Heart right ventricle (tissue), 16 donors: ENCODE data around the gene EIPR1. TPM values are rescaled to one million over a fixed set of nuclear protein-coding genes. Genes with fewer than 3 reads are reported as not detected.
A peak's percentile ranks its signal among the peaks of the same experiment; 100 is the strongest.

Experiments
- ATAC-seq, 8 donors: fragments of 200-7000 bp; cut with Tn5 transposase; one replicate each; pipeline ENCODE4 v1.9.1; 2020; ENCODE audit warnings: mild to moderate bottlenecking in 8 of 8, moderate library complexity in 8 of 8, moderate number of reproducible peaks in 1 of 8
- DNase-seq, 2 donors: peaks; one replicate each; pipeline ENCODE4 v3.0.0-alpha.2; 2020
- H3K27ac ChIP-seq, 10 donors: fragments of 200-600 bp; sonication (generic) in 2 of 10; one replicate each; pipeline versions ENCODE4 v1.5.0 to v1.8.0; 2020 to 2022; ENCODE audit warnings: mild to moderate bottlenecking in 3 of 10
- H3K27me3 ChIP-seq, 7 donors: fragments of 200-600 bp; one replicate each; pipeline ENCODE4 v1.8.0; 2021 to 2022; ENCODE audit warnings: mild to moderate bottlenecking in 2 of 7
- H3K36me3 ChIP-seq, 9 donors: fragments of 200-600 bp; sonication (generic) in 1 of 9; one replicate each; pipeline versions ENCODE4 v1.5.0 to v1.8.0; 2020 to 2022; ENCODE audit warnings: mild to moderate bottlenecking in 2 of 9
- H3K4me1 ChIP-seq, 9 donors: fragments of 200-600 bp; sonication (generic) in 1 of 9; one replicate each; pipeline versions ENCODE4 v1.5.0 to v1.8.0; 2020 to 2022; ENCODE audit warnings: mild to moderate bottlenecking in 4 of 9
- H3K4me3 ChIP-seq, 10 donors: fragments of 200-600 bp; sonication (generic) in 2 of 10; one replicate each; pipeline versions ENCODE4 v1.5.0 to v1.8.0; 2020 to 2022; ENCODE audit warnings: mild to moderate bottlenecking in 7 of 10, moderate library complexity in 2 of 10
- H3K9me3 ChIP-seq, 11 donors: fragments of 200-600 bp in 10 of 11; sonication (generic) in 2 of 11; one replicate each; pipeline versions ENCODE4 v1.5.0 to v1.8.0; 2013 to 2022; ENCODE audit warnings: mild to moderate bottlenecking in 2 of 11, control low read depth in 1 of 11, moderate library complexity in 1 of 11
- WGBS, 2 donors: extraction: QIAGEN DNeasy Blood & Tissue Kit; methylation state at CpG; one replicate each; pipeline ENCODE4 v1.1.7; 2013; ENCODE audit warnings: inconsistent platforms in 1 of 2; 5-methylcytosine and 5-hydroxymethylcytosine counted together
- intact Hi-C, 10 donors: fragments of 100-400 bp; cut with DNase I; formaldehyde crosslinking; loops; one replicate each; pipeline versions ENCODE4 v1.11.1 to v1.14.2; 2022
- polyA plus RNA-seq, 2 donors: library from polyadenylated mRNA; stranded (reverse); fragments of 200-250 nt; gene quantifications; one replicate each; pipeline ENCODE4 v1.2.3, GENCODE V29; 2013
- total RNA-seq, 10 donors: library from RNA; stranded (reverse); fragmentation: NEBNext Ultra II Directional in 3 of 10; extraction: Animal tissue kit (Norgen Biotek cat#: 25700) in 3 of 10; gene quantifications; one replicate each; pipeline versions ENCODE4 v1.2.1 to v1.2.4, GENCODE V29; 2021 to 2023
- TF ChIP-seq, protein P1 (sequence below), 9 donors: fragments of 200-600 bp; sonication (generic) in 2 of 9; IDR thresholded peaks; one replicate each; pipeline versions ENCODE4 v1.5.0 to v1.8.0; 2021 to 2022; ENCODE audit warnings: antibody characterized with exemption in 9 of 9, mild to moderate bottlenecking in 5 of 9, moderate library complexity in 1 of 9
- donor health status: Arrhythmogenic right ventricular cardiomyopathy.
- donor health status: ischemic (EF 13 %, LVEDD 7.1; RV severe dilation, severe dysfunction).
- donor health status: healthy with polysubstance abuse.
- donor health status: DM: no; HTN: yes; CAD: no.
- donor health status: DM: no; HTN: no; CAD: no.
- donor health status: ischemic (EF 25% LVEDD 6.9; RV normal size, moderate dysfunction).
- donor health status: ischemic (EF 25% LVEDD 5.7; RV mildly dilated, moderate dysfunction).
- donor health status: healthy.
- donor health status: DM: yes; HTN: yes; CAD: no.
- donor health status: Ischemic cardiomyopathy.
- donor health status: ischemic (EF 35%, LVEDD 5.7; RV mildly dilated, moderate dysfunction).
- donor health status: nonischemic (EF 11% LVEDD 7.7; RV severe dilation, severe dysfunction).
- donor health status: DM: yes; HTN: yes; CAD: no.
- donor health status: PGD.
- donor health status: ischemic (EF 29% LVEDD 5.4; RV normal size, mild dysfunction).
- donor health status: nonischemic (EF 23%, LVEDD 6.1; RV moderate dilation, normal function).

Gene EIPR1
- total and polyA plus RNA-seq, 12 donors = 6.8 to 22.3 (median 12.0) TPM

DNA sequence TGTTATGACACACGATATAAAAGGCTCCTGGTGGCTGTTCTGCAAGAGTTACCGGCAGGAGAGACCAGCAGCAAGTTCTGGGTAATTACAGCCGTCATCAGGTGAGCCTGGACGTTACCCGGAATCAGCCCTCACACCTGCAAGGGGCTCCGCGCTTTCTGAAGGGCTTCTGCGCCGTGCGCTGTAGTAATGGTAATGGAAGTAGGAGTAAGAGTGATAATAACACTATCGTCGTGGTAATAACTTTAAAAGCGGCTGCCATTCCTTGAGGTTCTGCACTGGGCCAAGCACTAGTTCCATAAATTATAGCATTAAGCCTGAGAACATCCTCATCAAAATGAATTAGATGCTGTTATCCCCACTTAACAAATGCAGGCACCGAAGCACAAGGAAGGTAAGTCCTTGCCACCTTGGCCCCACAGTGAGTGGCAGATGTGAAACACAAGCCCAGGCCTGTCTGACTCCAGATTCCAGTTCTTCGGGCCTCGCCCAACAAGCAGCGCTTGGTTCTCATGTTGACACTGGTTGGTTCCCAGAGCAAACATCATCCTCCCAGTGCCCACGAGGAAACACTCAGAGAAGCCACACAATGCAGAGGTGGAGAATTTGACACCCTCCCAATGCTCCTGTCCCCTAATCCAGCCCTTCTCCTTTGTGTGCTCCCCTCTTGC lies 205.2 kb downstream of the EIPR1 start:
- no peaks in the 10 kb centered on the region for H3K4me1 ChIP-seq
- H3K4me3 ChIP-seq = no peak overlapping the region
- peaks cover 0 to 22% (median 0%) of the 10 kb centered on the region in 9 donors for H3K36me3 ChIP-seq
- H3K27me3 ChIP-seq = no peaks in the 10 kb centered on the region
- intact Hi-C loops = no loop called here
- no peak for ATAC-seq
- H3K27ac ChIP-seq = no peak overlapping the region
- H3K9me3 ChIP-seq = no peaks in the 10 kb centered on the region
- no peak for DNase-seq
- TF ChIP-seq, protein P1, sequence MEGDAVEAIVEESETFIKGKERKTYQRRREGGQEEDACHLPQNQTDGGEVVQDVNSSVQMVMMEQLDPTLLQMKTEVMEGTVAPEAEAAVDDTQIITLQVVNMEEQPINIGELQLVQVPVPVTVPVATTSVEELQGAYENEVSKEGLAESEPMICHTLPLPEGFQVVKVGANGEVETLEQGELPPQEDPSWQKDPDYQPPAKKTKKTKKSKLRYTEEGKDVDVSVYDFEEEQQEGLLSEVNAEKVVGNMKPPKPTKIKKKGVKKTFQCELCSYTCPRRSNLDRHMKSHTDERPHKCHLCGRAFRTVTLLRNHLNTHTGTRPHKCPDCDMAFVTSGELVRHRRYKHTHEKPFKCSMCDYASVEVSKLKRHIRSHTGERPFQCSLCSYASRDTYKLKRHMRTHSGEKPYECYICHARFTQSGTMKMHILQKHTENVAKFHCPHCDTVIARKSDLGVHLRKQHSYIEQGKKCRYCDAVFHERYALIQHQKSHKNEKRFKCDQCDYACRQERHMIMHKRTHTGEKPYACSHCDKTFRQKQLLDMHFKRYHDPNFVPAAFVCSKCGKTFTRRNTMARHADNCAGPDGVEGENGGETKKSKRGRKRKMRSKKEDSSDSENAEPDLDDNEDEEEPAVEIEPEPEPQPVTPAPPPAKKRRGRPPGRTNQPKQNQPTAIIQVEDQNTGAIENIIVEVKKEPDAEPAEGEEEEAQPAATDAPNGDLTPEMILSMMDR (IDR thresholded peaks at IDR 0.05) = no peak
- 92 to 95% methylated on average over 18 of the region's 18 CpGs for WGBS, 2 donors

DNA sequence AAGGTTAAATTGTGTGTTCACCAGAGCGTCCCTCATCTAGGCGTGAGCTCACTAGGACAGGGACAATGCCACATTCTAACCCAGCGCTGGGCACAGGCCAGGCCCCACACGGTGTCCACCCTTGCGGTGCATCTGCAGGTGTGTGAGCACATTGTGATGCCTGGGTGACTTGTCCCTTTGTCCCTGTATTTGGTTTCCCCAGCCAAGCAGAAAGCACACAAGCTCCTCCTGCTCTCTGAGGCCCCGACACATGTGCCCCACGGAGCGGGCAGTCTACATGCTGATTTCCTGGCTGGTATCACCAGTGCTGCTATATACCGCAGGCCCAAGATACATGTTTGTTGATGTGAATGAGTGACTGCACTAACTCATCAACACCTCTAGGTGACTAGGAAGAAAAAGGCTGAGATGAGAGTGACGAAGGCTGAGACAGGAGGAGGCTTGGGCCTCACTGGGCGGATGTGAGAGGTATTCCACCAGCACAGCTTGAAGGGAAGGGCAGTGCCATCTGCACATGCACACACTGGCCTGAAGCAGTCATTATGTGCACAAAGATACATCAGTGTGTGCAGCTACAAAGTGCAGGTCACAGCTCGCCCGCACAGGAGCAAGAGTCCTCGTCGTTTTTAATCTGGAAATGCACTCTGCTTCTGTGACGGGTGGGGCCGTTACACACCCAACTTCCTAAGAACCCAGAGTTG lies 205.9 kb downstream of the EIPR1 start:
- Histone ChIP-seq H3K4me1 (no peaks in the 10 kb centered on the region), H3K27me3 (no peaks in the 10 kb centered on the region), H3K9me3 (no peaks in the 10 kb centered on the region), H3K27ac (no peak overlapping the region), H3K36me3 (peaks cover 0 to 15% (median 0%) of the 10 kb centered on the region in 9 donors), H3K4me3 (no peak overlapping the region)
- no peak for DNase-seq
- intact Hi-C loops = no loop called here
- ATAC-seq = peak in 1 of 8 donors; percentile 54
- 63 to 79% methylated on average over 17 of the region's 17 CpGs for WGBS, 2 donors
- TF ChIP-seq, protein P1 (IDR thresholded peaks at IDR 0.05) = no peak

DNA sequence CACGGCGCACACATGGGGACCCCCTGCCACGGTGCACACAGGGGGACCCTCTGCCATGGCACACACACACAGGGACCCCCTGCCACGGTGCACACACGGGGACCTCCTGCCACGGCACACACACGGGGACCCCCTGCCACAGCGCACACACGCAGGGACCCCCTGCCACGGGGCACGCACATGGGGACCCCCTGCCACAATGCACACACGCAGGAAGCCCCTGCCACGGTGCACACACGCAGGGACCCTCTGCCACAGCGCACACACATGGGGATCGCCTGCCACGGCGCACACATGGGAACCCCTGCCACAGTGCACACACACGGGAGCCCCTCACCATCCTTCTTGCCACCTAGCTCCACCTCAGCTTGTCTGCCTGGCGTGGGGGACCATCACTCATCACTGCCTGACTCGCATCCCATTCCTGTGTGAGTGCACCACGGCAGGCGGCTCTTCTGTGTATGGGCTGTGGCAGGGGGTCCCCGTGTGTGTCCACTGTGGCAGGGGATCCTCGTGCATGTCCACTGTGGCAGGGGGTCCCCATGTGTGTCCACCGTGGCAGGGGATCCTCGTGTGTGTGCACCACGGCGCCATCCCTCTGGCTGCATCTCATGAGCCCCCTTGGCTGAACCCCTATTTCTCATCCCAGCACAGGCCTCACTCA lies 206.7 kb downstream of the EIPR1 start:
- WGBS, 2 donors = 94 to 95% methylated on average over 27 to 29 of the region's 29 CpGs
- no peak for DNase-seq

More for the DNA sequence above, 206.7 kb downstream of the EIPR1 start:
- TF ChIP-seq, protein P1 (IDR thresholded peaks at IDR 0.05) = no peak
- Histone ChIP-seq H3K36me3 (peaks cover 0 to 13% (median 0%) of the 10 kb centered on the region in 9 donors), H3K4me3 (no peak overlapping the region), H3K4me1 (no peaks in the 10 kb centered on the region), H3K9me3 (no peaks in the 10 kb centered on the region), H3K27me3 (no peaks in the 10 kb centered on the region), H3K27ac (no peak overlapping the region)
- peak in 1 of 8 donors; percentile 53 for ATAC-seq
- intact Hi-C loops = no loop called here
